Tibial artery (tissue), 4 donors: ENCODE measurements around the gene CD28.

ENCODE experiments used
- DNase-seq, 2 donors: peaks; one replicate each; pipeline ENCODE4 v3.0.0-alpha.2; 2019
- H3K27ac ChIP-seq, 2 donors: fragments of 200-600 bp; sonication (generic) in 1 of 2; 1 replicate in 1 of 2; 2 replicates in 1 of 2; pipeline ENCODE4 v1.5.1; 2018 to 2019; ENCODE audit warnings: mild to moderate bottlenecking in 1 of 2
- H3K27me3 ChIP-seq, 2 donors: fragments of 200-600 bp; sonication (generic) in 1 of 2; one replicate each; pipeline versions ENCODE4 v1.5.1 to v1.6.0; 2016 to 2019
- H3K36me3 ChIP-seq, 3 donors: fragments of 200-600 bp; sonication (generic) in 2 of 3; one replicate each; pipeline ENCODE4 v1.5.1; 2016 to 2019; ENCODE audit warnings: mild to moderate bottlenecking in 2 of 3
- H3K4me1 ChIP-seq, 4 donors: fragments of 200-600 bp; sonication (generic) in 2 of 4; 1 replicate in 3 of 4; 2 replicates in 1 of 4; pipeline ENCODE4 v1.5.1; 2016 to 2019
- H3K4me3 ChIP-seq, 2 donors: fragments of 200-600 bp; sonication (generic) in 1 of 2; 1 replicate in 1 of 2; 2 replicates in 1 of 2; pipeline ENCODE4 v1.5.1; 2018 to 2019; ENCODE audit warnings: mild to moderate bottlenecking in 2 of 2
- H3K9me3 ChIP-seq, 3 donors: fragments of 200-600 bp; sonication (generic) in 1 of 3; one replicate each; pipeline ENCODE4 v1.5.1; 2016 to 2019
- CTCF ChIP-seq, 2 experiments: fragments of 200-600 bp in 1 of 2; fragments of 450-650 bp in 1 of 2; IDR thresholded peaks; one replicate each; pipeline ENCODE4 v1.5.1; 2017 to 2019; ENCODE audit warnings: antibody characterized with exemption in 2 of 2, mild to moderate bottlenecking in 1 of 2, moderate library complexity in 1 of 2
- intact Hi-C: fragments of 100-400 bp; cut with DNase I; formaldehyde crosslinking; loops from one replicate; pipeline ENCODE4 v1.15.0; 2023; ENCODE audit warnings: low total_unique reads

Gene CD28

GRCh38 chr2:203685789-203686420 lies 20.5 kb upstream of the CD28 start:
- TF ChIP-seq CTCF (IDR thresholded peaks at IDR 0.05), result no peak
- Histone ChIP-seq H3K27ac (peak overlapping the region; percentile 76 to 79), H3K4me3 (no peak overlapping the region), H3K36me3 (no peaks in the 10 kb centered on the region), H3K4me1 (peaks cover 5 to 86% (median 55%) of the 10 kb centered on the region in 4 donors), H3K27me3 (no peaks in the 10 kb centered on the region), H3K9me3 (no peaks in the 10 kb centered on the region)
- intact Hi-C loops, result loop anchor here (10.0 kb wide), 1 partner anchor 101 kb away; no protein-coding TSS in a partner anchor
- DNase-seq, result no peak

- H3K4me1 ChIP-seq, result peaks cover 5 to 74% (median 47%) of the 10 kb centered on the region in 4 donors
- H3K27ac ChIP-seq, result no peak overlapping the region
- no peaks in the 10 kb centered on the region for H3K9me3 ChIP-seq
- intact Hi-C loops, result loop anchor here (10.0 kb wide), 1 partner anchor 102 kb away; no protein-coding TSS in a partner anchor
- TF ChIP-seq CTCF (IDR thresholded peaks at IDR 0.05), result no peak
- H3K27me3 ChIP-seq, result no peaks in the 10 kb centered on the region
- no peaks in the 10 kb centered on the region for H3K36me3 ChIP-seq
- DNase-seq, result no peak
- no peak overlapping the region for H3K4me3 ChIP-seq
Observed at GRCh38 chr2:203687165-203687564, 19.3 kb upstream of the CD28 start.

GRCh38 chr2:203688798-203689197 lies 17.6 kb upstream of the CD28 start:
- no peaks in the 10 kb centered on the region for H3K9me3 ChIP-seq
- no peaks in the 10 kb centered on the region for H3K36me3 ChIP-seq
- H3K4me1 ChIP-seq, result peaks cover 5 to 57% (median 31%) of the 10 kb centered on the region in 4 donors
- intact Hi-C loops, result loop anchor here (10.0 kb wide), 1 partner anchor 104 kb away; no protein-coding TSS in a partner anchor
- no peak for TF ChIP-seq CTCF (IDR thresholded peaks at IDR 0.05)
- peak overlapping the region; percentile 10 to 54 for H3K27ac ChIP-seq
- peak in 1 of 2 donors; percentile 80 for DNase-seq
- H3K27me3 ChIP-seq, result no peaks in the 10 kb centered on the region
- no peak overlapping the region for H3K4me3 ChIP-seq

GRCh38 chr2:203689426-203690116 lies 16.9 kb upstream of the CD28 start:
- no peaks in the 10 kb centered on the region for H3K36me3 ChIP-seq
- no peak overlapping the region for H3K4me3 ChIP-seq
- intact Hi-C loops, result loop anchor here (10.0 kb wide), 1 partner anchor 105 kb away; no protein-coding TSS in a partner anchor
- H3K27me3 ChIP-seq, result no peaks in the 10 kb centered on the region
- TF ChIP-seq CTCF (IDR thresholded peaks at IDR 0.05), result no peak
- H3K9me3 ChIP-seq, result no peaks in the 10 kb centered on the region
- H3K27ac ChIP-seq, result peak overlapping the region; percentile 31 to 54
- H3K4me1 ChIP-seq, result peaks cover 1 to 50% (median 23%) of the 10 kb centered on the region in 4 donors
- DNase-seq, result no peak

GRCh38 chr2:203690117-203690431 lies 16.4 kb upstream of the CD28 start:
- no peak for TF ChIP-seq CTCF (IDR thresholded peaks at IDR 0.05)
- H3K27ac ChIP-seq, result peak overlapping the region in 1 of 2 donors; percentile 31
- no peaks in the 10 kb centered on the region for H3K27me3 ChIP-seq
- no peaks in the 10 kb centered on the region for H3K9me3 ChIP-seq
- no peak for DNase-seq
- no peaks in the 10 kb centered on the region for H3K36me3 ChIP-seq
- intact Hi-C loops, result no loop called here
- peaks cover 0 to 45% (median 18%) of the 10 kb centered on the region in 4 donors for H3K4me1 ChIP-seq
- no peak overlapping the region for H3K4me3 ChIP-seq
